GM19193 (cell line): ENCODE data around the gene MYEF2.
A peak's percentile ranks its signal among the peaks of the same experiment; 100 is the strongest.

Experiments used
- POLR2A ChIP-seq: IDR thresholded peaks from 4 replicates; pipeline ENCODE4 v1.6.1; 2011; ENCODE audit not compliant: insufficient read depth, insufficient read length; ENCODE audit errors: extremely low read depth

Gene MYEF2, protein sequence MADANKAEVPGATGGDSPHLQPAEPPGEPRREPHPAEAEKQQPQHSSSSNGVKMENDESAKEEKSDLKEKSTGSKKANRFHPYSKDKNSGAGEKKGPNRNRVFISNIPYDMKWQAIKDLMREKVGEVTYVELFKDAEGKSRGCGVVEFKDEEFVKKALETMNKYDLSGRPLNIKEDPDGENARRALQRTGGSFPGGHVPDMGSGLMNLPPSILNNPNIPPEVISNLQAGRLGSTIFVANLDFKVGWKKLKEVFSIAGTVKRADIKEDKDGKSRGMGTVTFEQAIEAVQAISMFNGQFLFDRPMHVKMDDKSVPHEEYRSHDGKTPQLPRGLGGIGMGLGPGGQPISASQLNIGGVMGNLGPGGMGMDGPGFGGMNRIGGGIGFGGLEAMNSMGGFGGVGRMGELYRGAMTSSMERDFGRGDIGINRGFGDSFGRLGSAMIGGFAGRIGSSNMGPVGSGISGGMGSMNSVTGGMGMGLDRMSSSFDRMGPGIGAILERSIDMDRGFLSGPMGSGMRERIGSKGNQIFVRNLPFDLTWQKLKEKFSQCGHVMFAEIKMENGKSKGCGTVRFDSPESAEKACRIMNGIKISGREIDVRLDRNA

DNA sequence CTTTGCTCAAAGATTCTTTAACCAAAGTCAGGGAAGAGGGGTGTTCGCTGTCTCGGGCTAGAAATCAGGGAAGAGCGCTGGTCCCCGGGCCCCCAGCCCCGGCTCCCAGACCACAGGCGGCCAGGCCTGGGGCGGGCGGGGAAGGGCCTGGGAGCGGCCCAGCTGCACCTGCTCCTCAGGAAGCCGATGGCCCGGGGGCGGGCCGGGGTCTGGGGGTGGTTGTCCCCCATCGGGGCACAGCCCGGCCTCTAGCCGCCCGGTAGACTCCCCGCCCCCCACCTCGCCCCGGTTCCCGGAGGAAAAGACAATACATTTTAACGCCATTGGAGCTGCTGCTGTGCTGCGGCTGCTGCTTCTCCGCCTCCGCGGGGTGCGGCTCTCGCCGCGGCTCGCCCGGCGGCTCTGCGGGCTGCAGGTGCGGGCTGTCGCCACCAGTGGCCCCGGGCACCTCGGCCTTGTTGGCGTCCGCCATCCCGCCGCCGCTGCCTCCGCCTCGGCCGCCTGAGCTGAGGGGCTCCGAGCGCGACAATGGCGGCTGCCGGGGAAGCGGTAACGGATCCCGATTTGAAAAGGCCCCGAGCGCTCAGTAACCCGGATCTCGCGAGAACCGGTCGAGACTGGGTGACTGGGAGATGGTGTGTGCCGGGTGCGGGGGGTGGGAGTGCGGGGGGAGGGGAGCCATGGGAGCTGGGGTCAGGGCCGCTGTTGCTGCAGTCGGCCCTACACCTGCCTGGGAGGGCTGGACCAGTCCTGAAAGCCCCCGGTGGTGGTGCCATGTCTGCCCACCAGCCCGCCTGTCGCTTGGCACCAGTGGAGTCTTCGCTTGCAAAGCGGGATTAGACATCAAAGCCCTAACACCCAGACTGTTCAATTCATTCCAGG is at the start of gene MYEF2:
Gene MYEF2 (minus strand): TSS at position 530 of the 882 bp plus-strand sequence. CDS start 58 bp downstream, at position 472.
- TF ChIP-seq POLR2A, result peak; percentile 68

DNA sequence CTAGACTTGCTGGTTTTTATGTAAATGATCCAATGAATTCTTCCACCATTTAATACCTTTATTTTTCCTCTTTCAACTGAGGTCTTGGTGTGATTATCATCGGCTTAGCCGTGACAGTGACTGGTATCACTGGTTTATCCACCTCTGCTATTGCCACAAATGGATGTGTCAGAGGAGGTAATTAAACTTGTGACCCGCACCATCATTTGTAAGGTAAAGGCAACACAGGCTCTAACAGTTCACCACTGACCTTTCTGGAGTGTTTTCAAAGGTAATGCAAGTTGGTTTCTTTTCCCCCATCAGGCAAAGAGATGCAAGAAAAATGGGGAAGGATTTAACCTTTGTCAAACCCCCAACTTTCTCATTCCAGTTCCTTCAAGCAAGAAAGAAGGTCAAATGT is 47.7 kb upstream of the MYEF2 start:
- TF ChIP-seq POLR2A, result no peak

DNA sequence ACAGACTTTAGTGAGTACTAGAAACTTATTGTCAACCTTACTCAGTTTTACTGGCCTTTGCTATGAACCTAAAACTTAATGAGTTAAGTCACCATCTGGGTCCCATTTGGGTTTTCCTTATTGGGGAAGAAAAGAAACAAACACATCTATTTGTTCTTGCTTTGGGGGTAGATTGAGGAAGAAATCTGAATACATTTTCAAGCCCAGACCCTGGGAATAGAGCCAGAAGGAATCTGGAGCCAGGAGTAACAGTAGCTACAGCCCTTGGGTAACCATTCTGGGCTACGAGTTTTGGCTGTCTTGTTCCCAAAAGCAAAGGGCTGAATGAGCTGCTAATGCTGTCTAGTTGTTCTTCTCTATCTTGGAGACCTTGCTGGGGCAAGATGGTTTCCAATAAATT is 44.5 kb upstream of the MYEF2 start:
- no peak for TF ChIP-seq POLR2A

DNA sequence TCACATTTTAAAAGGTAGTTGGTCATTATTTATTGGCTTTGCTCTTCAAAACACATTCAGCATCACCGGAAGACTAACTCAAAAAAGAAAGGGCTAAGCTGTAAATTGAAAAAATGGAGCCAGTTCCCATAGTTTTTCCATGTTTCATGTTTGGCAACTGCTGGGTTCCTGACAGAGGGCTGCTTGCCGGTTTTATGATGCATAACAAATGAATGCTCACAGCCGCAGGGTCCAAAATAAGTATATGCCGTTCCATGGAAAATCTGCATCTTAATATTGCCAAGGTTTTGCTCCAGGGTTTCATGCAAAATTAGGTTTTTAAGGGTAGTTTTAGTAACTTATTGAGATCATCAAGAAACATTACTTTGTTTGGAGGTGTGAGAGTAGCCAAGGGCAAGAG is 43.8 kb upstream of the MYEF2 start:
- TF ChIP-seq POLR2A, result no peak

DNA sequence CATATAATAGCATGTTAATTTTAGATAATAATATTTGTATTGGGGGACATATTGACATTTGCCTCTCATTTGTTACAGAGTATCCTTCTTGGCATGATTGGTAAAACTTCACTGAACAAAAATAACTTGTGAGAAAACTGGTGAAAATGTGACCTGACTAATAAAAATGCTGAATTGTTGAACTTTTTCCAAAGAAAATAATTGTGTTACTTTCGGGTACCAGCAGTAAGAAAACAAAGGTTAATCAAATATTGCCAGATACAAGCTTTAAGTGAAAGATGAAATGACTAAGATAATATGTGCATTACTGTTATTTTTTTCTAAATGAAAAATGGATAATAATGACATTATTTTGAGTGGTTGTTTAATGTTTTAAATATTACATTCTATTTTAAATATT is 43.2 kb upstream of the MYEF2 start:
- TF ChIP-seq POLR2A, result no peak

DNA sequence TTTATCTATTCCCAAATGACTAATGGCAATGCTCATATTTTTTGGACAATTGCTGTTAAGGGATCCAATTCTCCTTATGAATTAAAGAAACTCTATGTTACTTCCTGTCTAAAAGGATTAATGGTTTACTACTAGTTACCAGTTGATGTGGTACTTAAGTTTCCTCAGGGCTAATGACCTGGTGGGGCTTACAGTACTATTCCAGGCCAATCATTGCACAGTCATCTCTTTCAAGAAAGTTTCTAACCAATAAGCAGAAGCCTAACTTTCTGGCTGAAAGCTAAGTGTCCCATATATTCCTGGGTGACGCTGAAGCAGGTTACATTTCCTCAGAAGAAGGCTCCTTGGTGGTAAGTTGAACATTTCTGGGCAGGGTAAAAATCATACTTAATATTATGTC is 27.9 kb upstream of the MYEF2 start, which contains the start of gene SLC12A1:
Gene SLC12A1 (plus strand): TSS at position 322 of the 400 bp plus-strand sequence. CDS start 1,418 bp downstream, outside the sequence.
- TF ChIP-seq POLR2A, result no peak

DNA sequence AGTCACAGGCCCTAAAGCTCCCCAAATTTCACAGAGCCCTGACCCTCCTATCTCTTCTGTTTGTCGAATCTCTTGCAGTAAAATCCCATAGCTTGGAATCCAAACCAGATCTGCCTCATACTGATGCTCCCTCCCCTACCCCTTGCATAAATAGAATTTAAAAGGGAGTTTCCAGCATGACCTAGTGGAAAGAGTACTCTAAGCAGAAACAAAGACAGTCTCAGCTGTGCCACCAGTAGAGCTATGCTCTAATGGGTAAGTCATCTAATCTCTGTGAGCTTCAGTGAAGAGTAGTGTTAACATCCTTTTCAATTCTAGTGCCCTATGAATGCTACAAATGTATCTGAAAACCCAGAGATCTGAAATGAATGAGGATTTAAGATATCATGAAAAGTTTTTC is 24.0 kb upstream of the MYEF2 start:
- no peak for TF ChIP-seq POLR2A

DNA sequence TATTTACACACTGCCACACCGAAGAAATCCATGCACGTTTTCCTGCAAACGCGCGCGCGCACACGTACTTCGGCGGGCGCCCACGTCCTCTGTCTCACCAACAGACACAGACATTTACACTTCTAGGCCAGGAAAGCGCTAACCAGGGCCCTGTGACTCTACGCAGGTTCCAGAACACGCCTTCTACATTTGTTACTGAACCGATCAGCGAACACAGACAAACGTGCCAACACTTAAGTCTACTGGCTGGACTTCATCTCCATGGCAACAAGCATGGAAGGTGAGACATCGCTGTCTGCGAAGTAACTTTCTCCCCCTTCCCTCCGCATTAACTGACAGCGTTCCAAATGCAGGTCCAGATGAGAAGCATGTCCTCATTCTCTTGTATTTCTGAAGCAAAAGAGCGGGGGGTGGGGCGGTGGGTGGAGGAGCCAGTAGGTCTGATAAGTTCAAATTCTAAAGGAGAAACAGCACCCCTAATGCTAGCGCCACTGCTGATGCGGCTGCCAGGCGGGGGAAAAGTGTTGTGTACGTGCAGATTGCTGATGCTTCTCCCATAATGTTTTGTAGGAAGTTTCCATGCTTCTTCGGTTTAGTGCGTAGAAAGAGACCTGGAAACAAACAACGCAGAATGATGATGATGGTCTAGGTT is 13.6 kb upstream of the MYEF2 start, which contains the start of gene CTXN2:
Gene CTXN2 (plus strand): TSS at position 92 of the 652 bp plus-strand sequence. CDS start 9,636 bp downstream, outside the sequence.
- TF ChIP-seq POLR2A, result no peak

DNA sequence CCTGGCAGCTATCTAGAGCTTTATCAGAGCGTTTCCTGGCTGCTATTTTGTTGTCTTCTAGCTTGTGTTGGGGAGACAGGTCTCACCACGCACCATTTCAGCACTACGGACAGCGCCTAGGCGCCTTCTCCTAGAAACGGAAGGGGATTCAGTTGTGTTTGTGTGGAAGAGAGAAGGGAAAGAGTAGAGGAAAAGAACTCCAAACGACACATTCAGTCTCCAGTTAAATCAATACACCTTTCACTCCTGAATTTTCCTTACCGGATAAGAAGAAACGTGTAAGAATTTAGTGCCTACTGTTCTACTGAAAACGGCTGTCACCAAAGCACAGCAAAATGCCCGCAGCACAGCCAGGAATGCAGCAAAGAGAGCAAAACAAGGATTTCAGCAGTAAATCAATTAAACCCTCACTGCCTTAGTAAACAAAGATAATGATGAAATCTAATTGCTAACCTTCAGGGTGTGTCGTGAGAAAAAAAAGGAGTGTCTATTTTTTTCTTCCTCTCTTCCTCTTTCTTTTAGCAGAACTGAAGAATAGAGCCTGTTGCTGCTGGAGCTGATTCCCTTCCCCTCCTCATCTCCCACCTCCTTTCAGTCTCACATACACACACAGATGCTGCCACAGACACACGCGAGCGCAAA is 13.0 kb upstream of the MYEF2 start:
- no peak for TF ChIP-seq POLR2A

DNA sequence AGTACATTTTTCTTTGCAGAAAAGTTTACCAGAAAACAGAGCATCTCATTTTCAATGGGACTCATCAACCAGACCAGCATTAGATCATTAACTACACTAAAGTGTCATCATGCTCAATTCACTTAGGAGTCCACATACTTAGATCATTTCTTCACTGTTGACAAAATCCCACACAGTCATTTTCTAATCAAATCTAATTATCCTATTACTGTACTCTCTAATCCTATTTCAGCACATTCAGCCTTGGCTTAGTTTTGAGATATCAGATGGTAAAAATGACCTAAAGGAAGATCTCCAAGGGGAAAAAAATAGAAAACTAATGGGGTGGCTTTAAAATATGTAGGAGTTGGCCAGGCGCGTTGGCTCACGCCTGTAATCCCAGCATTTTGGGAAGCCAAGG is 8.2 kb upstream of the MYEF2 start:
- no peak for TF ChIP-seq POLR2A

DNA sequence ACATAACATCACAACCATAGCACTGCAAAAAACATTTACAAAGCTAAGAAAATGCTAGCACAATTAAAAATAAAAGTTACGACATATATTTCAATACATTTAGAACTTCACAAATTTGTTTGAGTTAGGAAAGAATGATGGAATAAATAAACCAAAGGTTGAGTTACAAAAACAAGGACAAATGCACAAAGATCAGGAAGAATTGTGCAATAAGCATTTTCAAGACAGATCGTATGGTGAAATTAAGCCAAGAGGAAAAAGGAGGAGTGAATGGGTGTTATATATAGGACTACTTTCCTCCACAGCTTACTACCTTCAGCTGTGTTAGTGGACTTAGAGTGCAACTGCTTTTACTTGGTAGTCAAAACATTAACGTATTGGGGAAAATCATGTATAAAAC is 7.4 kb upstream of the MYEF2 start:
- TF ChIP-seq POLR2A, result no peak

DNA sequence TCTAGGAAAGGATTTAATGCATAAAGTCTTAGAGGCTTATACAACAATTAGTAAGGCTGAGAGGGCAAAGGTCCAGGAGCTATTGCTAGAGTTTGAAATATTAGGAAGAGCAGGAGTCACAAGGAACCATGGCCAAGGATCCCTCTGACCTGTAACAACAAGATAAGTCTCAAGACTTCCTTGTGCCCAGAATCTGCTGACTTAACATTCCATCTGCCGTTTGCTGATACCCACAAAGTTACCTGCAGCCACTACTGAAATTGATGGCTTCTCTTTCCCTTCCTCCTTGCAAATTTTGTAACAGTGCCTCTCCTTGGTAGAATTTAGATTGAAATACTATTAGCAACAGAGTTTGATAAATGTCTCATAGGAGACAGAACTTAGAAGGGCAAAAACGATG is 4.7 kb upstream of the MYEF2 start:
- no peak for TF ChIP-seq POLR2A

DNA sequence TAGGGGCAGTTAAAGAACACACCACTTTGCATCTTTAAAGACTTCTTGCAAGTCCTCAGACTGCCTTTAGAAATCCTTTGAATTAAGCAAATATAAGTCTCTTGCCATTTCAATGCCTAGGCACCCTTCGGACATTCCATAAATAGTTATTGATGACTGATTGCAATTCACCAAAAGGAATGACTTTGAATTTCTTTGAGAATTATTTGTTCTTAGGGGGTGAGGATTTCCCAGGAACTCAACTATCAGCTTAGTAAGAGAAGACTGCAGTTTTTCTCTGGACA is 495 bp upstream of the MYEF2 start:
- no peak for TF ChIP-seq POLR2A

DNA sequence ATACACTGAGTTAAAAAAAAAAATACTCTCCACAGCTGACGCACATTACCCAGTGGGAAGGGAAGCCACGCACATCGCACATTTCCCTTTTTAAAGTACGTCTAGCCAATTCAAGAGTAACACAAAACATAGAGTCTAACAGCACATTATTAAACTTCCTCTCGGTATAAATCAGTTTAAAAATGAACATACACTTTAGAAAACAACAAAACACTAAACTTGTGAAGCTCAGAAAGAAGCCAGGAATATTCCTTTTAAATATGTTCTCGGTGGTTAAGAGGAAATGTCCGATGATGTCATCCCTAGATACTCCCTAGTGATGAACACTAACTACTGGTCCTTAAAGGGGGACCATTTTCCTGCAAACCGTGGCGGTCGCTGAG is 721 bp downstream of the MYEF2 start:
- TF ChIP-seq POLR2A, result no peak
